Activated CD4-positive, alpha-beta T cell treated with anti-CD3 and anti-CD28 coated beads, Interleukin-2, amount 10 ng/mL, durations not matched to agents 24 days and 14 days (primary cell): ENCODE measurements around the gene CXCL6. TPM values are rescaled to one million over a fixed set of nuclear protein-coding genes. Genes with fewer than 3 reads are reported as not detected.

Experiments used
- DNase-seq: peaks from one replicate; pipeline ENCODE4 v3.0.0; 2022
- H3K27ac Mint-ChIP-seq: one replicate; pipeline ENCODE4 v1.8.0; 2022; ENCODE audit warnings: mild to moderate bottlenecking, mixed read lengths
- H3K27me3 Mint-ChIP-seq: one replicate; pipeline ENCODE4 v1.8.0; 2022; ENCODE audit warnings: mixed read lengths
- H3K36me3 Mint-ChIP-seq: one replicate; pipeline ENCODE4 v1.8.0; 2022; ENCODE audit warnings: low read depth, mild to moderate bottlenecking, mixed read lengths
- H3K4me1 Mint-ChIP-seq: one replicate; pipeline ENCODE4 v1.8.0; 2021; ENCODE audit warnings: mixed read lengths
- H3K4me3 Mint-ChIP-seq: one replicate; pipeline ENCODE4 v1.8.0; 2022; ENCODE audit warnings: mild to moderate bottlenecking, moderate library complexity, mixed read lengths
- H3K9me3 Mint-ChIP-seq: one replicate; pipeline ENCODE4 v1.8.0; 2021; ENCODE audit warnings: mixed read lengths
- intact Hi-C: fragments of 100-400 bp; cut with micrococcal nuclease; formaldehyde crosslinking; loops from one replicate; pipeline ENCODE4 v1.15.1; 2023
- total RNA-seq: library from RNA; stranded (reverse); gene quantifications from 2 replicates; pipeline ENCODE4 v1.2.3, GENCODE V29; 2022

Gene CXCL6
- total RNA-seq, 1 donor from 2014 or later: not detected

- no peak for DNase-seq
- intact Hi-C loops: loop anchor here (10.0 kb wide), 1 partner anchor 201 kb away; no protein-coding TSS in a partner anchor
- H3K4me3 Mint-ChIP-seq: no peak overlapping the region
- H3K36me3 Mint-ChIP-seq: no peaks in the 10 kb centered on the region
- no peaks in the 10 kb centered on the region for H3K4me1 Mint-ChIP-seq
- no peak overlapping the region for H3K27ac Mint-ChIP-seq
- peaks cover 31% of the 10 kb centered on the region for H3K27me3 Mint-ChIP-seq
- no peaks in the 10 kb centered on the region for H3K9me3 Mint-ChIP-seq
These were observed 29.1 kb downstream of the CXCL6 start for GRCh38 chr4:73865431-73866096.

DNA sequence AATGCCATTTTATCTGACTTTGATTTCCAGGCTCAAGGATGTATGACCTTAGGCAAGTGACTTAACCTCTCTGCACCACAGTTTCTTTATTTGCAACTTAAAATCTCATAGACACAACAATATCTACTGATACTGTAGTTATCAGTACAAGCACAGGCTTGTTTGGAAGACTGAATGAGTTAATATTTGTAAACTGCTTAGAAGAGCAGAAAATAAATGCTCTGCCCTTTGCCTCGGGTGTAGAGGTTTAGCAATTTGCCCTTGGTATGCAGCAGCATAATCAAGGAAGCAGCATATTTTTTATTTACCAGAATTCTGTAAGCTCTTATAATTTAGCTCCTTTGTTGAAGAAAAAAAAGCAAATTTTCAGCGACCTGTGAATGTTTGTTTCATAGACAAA, 29.8 kb downstream of the CXCL6 start:
- Mint-ChIP-seq H3K36me3 (no peaks in the 10 kb centered on the region), H3K27ac (no peak overlapping the region), H3K4me1 (no peaks in the 10 kb centered on the region), H3K27me3 (peaks cover 31% of the 10 kb centered on the region), H3K4me3 (no peak overlapping the region), H3K9me3 (no peaks in the 10 kb centered on the region)
- intact Hi-C loops: loop anchor here (10.0 kb wide), 1 partner anchor 201 kb away; no protein-coding TSS in a partner anchor
- no peak for DNase-seq

GRCh38 chr4:73867783-73868182, 31.3 kb downstream of the CXCL6 start:
- no peak overlapping the region for H3K4me3 Mint-ChIP-seq
- H3K4me1 Mint-ChIP-seq: no peaks in the 10 kb centered on the region
- H3K36me3 Mint-ChIP-seq: no peaks in the 10 kb centered on the region
- peaks cover 34% of the 10 kb centered on the region for H3K27me3 Mint-ChIP-seq
- no peak overlapping the region for H3K27ac Mint-ChIP-seq
- H3K9me3 Mint-ChIP-seq: no peaks in the 10 kb centered on the region
- intact Hi-C loops: loop anchor here (10.0 kb wide), 1 partner anchor 203 kb away; no protein-coding TSS in a partner anchor
- no peak for DNase-seq

GRCh38 chr4:73868206-73869129, 32.0 kb downstream of the CXCL6 start:
- H3K27me3 Mint-ChIP-seq: peaks cover 35% of the 10 kb centered on the region
- intact Hi-C loops: loop anchor here (10.0 kb wide), 1 partner anchor 204 kb away; no protein-coding TSS in a partner anchor
- H3K27ac Mint-ChIP-seq: no peak overlapping the region
- H3K9me3 Mint-ChIP-seq: no peaks in the 10 kb centered on the region
- DNase-seq: no peak
- no peaks in the 10 kb centered on the region for H3K36me3 Mint-ChIP-seq
- peak overlapping the region; percentile 28 for H3K4me3 Mint-ChIP-seq
- H3K4me1 Mint-ChIP-seq: no peaks in the 10 kb centered on the region

- no peak for DNase-seq
- H3K4me3 Mint-ChIP-seq: peak within 1 kb of the TSS; percentile 30
These were observed 32.9 kb downstream of the CXCL6 start, which contains the start of gene CXCL1 for GRCh38 chr4:73869130-73870055. CXCL1 (plus strand) TSS chr4:73869393; CDS start chr4:73869471, 78 bp downstream.

DNA sequence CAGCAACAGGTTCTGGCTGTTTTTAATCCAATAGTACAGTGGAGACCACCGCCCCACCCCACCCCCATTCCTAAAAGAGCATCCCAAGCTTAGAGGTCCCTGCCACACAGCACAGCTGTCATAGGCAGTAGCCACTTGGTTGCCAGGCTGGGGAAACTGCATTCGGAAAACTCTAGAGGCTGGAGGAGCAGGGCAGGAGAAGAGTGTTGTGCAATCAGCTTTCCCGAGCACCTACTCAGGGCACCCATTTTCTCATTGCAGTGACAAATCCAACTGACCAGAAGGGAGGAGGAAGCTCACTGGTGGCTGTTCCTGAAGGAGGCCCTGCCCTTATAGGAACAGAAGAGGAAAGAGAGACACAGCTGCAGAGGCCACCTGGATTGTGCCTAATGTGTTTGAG, 33.8 kb downstream of the CXCL6 start:
- Mint-ChIP-seq H3K9me3 (no peaks in the 10 kb centered on the region), H3K36me3 (no peaks in the 10 kb centered on the region), H3K27me3 (peaks cover 35% of the 10 kb centered on the region), H3K27ac (no peak overlapping the region), H3K4me3 (no peak overlapping the region), H3K4me1 (no peaks in the 10 kb centered on the region)
- intact Hi-C loops: no loop called here
- DNase-seq: no peak

More at GRCh38 chr4:73869130-73870055, 32.9 kb downstream of the CXCL6 start, which contains the start of gene CXCL1:
- H3K4me1 Mint-ChIP-seq: no peaks in the 10 kb centered on the region
- H3K27ac Mint-ChIP-seq: no peak within 1 kb of the TSS
- no peaks in the 10 kb centered on the region for H3K36me3 Mint-ChIP-seq
- no peaks in the 10 kb centered on the region for H3K9me3 Mint-ChIP-seq
- intact Hi-C loops: loop anchor here (10.0 kb wide), 1 partner anchor 205 kb away; no protein-coding TSS in a partner anchor
- peaks cover 35% of the 10 kb centered on the region for H3K27me3 Mint-ChIP-seq

- Mint-ChIP-seq H3K36me3 (no peaks in the 10 kb centered on the region), H3K4me1 (no peaks in the 10 kb centered on the region), H3K4me3 (no peak overlapping the region), H3K9me3 (no peaks in the 10 kb centered on the region), H3K27me3 (peaks cover 33% of the 10 kb centered on the region), H3K27ac (no peak overlapping the region)
- intact Hi-C loops: no loop called here
- no peak for DNase-seq
These were observed 34.3 kb downstream of the CXCL6 start for GRCh38 chr4:73870768-73871167.

DNA sequence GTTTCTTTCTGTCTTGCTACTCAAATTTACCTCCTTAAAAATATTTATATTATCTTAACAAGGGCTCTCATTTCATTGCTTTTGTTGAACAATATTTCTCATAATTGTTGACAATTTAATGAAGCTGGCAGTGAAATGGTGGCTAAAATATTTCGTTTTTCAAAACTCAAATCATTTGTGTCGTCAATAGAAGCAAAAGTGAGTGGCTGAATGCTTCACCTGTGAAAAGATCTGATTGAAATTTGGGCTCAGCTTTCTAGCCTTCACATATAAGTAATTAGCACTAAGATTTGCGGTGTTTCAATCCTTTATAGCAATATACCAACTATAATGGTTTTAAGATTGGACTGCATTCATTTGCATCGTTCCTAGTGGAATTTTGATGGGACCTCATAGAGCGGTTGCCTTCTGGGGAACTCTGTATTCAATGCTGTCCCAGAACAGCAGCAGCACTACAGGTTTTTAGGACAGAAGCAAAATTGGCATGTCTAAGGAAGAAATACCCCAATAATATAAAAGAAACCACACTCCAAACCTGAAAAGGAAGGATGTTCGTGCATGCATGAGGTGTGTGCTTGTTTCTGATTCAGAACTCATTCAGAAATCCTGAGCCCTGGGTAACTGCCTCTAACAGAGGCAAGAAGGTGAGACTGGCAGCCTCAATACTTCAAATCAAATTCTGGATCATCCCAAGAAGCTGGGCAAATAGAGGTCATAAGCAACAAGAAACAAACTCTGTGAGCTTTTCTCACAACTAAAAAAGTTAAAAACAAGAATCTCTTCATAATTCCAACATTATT, 35.2 kb downstream of the CXCL6 start:
- no peak for DNase-seq
- no peak overlapping the region for H3K4me3 Mint-ChIP-seq
- H3K27me3 Mint-ChIP-seq: peaks cover 33% of the 10 kb centered on the region
- H3K4me1 Mint-ChIP-seq: no peaks in the 10 kb centered on the region
- intact Hi-C loops: no loop called here
- no peak overlapping the region for H3K27ac Mint-ChIP-seq
- no peaks in the 10 kb centered on the region for H3K36me3 Mint-ChIP-seq
- no peaks in the 10 kb centered on the region for H3K9me3 Mint-ChIP-seq

DNA sequence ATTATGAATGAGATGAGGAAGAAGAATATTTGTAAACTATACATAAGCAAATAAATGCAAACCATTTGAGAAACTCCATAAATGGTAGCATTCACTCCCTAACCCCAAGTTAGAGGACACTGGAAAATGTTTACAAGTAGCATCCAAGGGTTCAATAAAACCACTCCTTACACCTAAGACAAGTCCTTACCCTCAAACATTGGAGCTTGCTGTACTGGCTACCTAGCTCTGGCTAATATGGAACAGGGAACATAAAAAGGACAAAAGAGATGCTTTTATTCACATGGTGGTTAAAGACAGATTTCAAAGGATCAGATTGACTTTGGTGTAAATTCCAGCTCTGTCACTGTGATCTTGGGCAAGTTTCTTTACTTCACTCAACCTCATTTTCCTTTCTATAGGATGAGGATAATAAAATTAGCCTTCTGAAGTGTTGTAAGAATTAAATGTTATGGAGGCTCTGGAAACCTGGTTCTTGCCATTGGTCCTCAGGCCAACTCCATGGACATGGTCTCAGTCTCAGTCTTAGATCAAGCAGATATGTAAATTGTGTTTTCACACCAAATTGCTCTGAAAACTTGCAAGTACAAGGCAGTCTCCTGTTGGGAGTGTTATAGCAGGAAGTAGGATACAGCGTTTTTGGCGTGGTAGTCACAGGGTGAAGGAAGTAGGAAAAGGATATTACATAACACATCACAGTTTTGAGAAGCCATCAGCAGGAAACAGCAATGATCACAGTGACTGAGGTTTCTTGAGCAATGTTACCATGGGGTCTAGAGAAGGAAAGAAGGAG, 36.0 kb downstream of the CXCL6 start:
- DNase-seq: no peak
- Mint-ChIP-seq H3K9me3 (no peaks in the 10 kb centered on the region), H3K36me3 (no peaks in the 10 kb centered on the region), H3K27me3 (peaks cover 31% of the 10 kb centered on the region), H3K27ac (no peak overlapping the region), H3K4me3 (no peak overlapping the region), H3K4me1 (no peaks in the 10 kb centered on the region)
- intact Hi-C loops: no loop called here

GRCh38 chr4:73874386-73874785, 37.9 kb downstream of the CXCL6 start:
- no peak for DNase-seq
- Mint-ChIP-seq H3K36me3 (no peaks in the 10 kb centered on the region), H3K4me3 (no peak overlapping the region), H3K9me3 (no peaks in the 10 kb centered on the region), H3K27ac (no peak overlapping the region), H3K27me3 (peaks cover 17% of the 10 kb centered on the region), H3K4me1 (no peaks in the 10 kb centered on the region)
- intact Hi-C loops: no loop called here

GRCh38 chr4:73875401-73875800, 38.9 kb downstream of the CXCL6 start:
- Mint-ChIP-seq H3K36me3 (no peaks in the 10 kb centered on the region), H3K4me1 (no peaks in the 10 kb centered on the region), H3K27ac (no peak overlapping the region), H3K4me3 (no peak overlapping the region), H3K9me3 (no peaks in the 10 kb centered on the region), H3K27me3 (peaks cover 7% of the 10 kb centered on the region)
- DNase-seq: no peak
- intact Hi-C loops: no loop called here

- Mint-ChIP-seq H3K27me3 (peaks cover 5% of the 10 kb centered on the region), H3K4me1 (peaks cover 3% of the 10 kb centered on the region), H3K27ac (no peak overlapping the region), H3K4me3 (no peak overlapping the region), H3K9me3 (no peaks in the 10 kb centered on the region), H3K36me3 (no peaks in the 10 kb centered on the region)
- intact Hi-C loops: no loop called here
- no peak for DNase-seq
These were observed 46.8 kb downstream of the CXCL6 start for GRCh38 chr4:73883306-73883705.
